ENCODE data around the gene ASTN2.

Gene ASTN2

GRCh38 chr9:116391306-116391900, 1023.5 kb downstream of the ASTN2 start:
- no peak for DNase-seq

DNA sequence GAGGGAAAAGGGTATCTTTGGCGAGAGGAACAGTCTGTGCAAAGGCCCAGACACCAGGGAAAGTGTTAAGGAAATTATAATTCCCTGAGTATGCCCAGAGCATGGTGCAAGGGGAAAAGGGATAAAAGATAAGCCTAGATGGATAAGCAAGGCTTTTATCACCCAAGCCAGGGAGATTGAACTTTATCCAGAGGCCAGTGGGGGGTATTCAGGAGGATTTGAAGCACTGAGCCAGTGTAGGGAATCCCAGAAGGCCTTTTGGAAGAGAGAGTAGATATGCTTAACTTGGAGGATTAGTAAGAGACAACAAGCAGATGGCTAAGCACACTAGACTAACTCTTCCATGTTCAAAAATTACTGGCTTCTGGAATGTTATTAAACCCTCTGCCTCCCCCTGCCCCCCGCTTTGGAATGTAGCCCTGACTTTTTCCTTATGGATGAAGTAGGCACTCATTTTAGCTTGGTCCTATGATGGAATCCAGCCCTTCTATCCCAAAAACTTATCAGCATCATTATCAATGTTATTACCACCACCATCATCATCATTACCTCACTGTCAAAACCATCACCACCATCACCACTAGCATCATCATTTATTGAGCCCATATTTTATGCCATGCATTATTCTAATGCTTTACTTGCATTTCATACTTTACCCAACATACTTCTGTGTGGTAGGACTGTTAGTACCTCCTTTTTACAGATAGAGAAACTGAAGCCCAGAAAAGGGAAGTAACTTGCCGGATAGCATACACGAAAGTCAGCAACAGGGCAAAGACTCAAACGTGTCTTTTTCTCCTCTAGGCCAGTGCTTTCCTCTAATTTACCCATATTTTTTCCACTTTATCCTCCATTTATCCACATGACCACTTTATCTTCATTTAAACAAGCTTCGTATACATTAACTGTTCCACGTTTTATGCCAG, 1024.3 kb downstream of the ASTN2 start:
- no peak for DNase-seq

DNA sequence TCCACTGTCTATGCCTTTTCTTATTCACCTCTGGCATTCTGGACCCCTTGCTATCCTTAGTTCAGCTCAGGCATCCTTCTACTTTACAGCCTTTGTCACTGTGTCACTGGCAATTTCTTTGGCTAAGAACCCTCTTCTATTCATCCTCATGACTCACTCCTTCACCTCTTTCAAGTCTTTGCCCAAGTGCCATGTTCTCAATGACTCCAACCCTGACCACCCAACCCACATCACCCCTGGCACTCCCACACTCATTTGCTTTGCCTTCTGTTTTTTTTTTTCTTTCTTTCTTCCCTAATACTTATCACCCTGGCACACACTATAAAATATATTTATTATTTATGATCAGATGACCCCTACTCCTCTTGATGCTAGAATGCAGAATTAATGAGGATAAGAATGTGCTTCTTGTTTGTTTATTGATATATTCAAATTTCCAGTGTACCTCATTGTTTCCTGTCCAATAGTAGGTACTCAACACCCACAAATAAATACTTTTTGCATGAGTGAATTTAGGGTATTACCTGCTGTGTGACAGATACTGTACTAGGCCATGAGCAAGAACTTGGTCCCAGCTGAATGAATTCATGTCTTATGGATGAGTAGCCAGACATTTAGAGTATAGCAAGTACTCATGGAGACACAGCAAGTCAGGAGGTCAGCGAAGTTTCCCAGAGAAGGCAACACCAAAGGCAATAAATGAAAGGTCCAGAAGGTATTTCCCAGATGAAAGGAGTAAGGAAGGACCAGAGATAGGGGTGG, 1025.1 kb downstream of the ASTN2 start:
- DNase-seq = no peak

DNA sequence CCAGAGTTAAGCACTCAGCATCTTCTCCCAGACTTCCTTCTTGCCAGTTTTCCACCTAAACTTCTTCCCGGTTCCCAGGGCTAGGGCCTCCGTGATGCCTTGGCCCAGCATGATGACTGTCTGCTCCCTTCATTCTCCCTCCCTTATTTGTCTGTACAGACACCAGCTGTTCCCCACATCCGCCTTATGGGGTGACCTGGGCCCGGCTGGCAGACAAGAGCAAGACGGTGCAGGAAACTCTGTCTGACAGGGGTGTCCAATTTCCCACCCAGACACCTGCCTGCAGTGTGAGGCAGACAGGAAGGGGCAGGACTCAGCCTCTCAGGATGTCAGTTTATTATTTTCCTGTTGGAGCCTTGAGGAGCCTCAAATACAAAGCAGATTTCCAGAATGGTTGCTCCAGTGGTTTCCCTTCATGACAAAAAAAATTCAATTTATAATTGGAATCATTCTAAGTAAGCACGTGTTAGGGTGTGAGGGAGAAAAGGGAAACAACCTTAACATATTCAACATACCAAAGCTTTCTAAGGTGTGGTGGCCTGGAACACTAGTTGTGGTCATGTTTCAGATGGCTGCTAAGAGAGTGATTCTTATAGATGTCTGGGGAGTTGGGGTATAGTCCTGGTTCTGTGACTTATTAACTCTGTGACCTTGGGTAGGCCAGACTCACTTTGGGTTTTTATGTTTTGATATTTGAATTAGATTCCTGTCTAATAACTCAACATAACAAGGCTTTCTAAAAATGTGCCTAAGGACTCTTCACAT, 1026.7 kb downstream of the ASTN2 start:
- no peak for DNase-seq

GRCh38 chr9:116383936-116384335, 1030.9 kb downstream of the ASTN2 start:
- no peak for DNase-seq

GRCh38 chr9:116383133-116383532, 1031.7 kb downstream of the ASTN2 start:
- DNase-seq = no peak

GRCh38 chr9:116382053-116382452, 1032.8 kb downstream of the ASTN2 start:
- DNase-seq = no peak

DNA sequence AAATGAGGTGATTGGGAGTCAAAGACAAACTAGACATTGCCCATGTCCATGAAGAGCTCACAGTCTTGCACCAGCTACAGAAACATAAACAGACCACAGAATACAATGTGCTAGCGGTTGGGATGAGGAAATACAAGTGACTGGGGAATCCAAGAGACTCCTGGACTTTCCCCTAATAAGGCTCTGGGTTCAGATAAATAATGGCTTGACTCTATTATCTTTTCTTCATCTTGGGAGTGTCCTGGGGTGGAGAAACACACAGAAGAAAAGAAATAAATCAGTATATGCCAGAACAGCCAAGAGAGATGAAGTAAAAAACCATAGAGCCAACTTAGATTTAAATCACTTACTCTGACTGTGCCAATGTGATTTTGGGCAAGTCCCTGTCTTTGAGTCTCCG, 1033.5 kb downstream of the ASTN2 start:
- no peak for DNase-seq

- DNase-seq = no peak
Measured at GRCh38 chr9:116380496-116380995, 1034.3 kb downstream of the ASTN2 start.

GRCh38 chr9:116379821-116380220, 1035.0 kb downstream of the ASTN2 start:
- DNase-seq = no peak

- DNase-seq = no peak
Measured at GRCh38 chr9:116378873-116379272, 1036.0 kb downstream of the ASTN2 start.

GRCh38 chr9:116377179-116377798, 1037.6 kb downstream of the ASTN2 start:
- no peak for DNase-seq

All from effector CD4-positive, alpha-beta T cell (primary cell).